Glutamatergic neuron (in vitro differentiated cells): ENCODE data around the gene RAD21L1. TPM values are rescaled to one million over a fixed set of nuclear protein-coding genes. Genes with fewer than 3 reads are reported as not detected.

Experiments used
- DNase-seq: peaks from one replicate; pipeline ENCODE4 v3.0.0; 2022
- H3K27ac Mint-ChIP-seq: one replicate; pipeline ENCODE4 v1.8.0; 2020; ENCODE audit warnings: mild to moderate bottlenecking, mixed read lengths, inconsistent platforms; ENCODE audit not compliant: unreplicated experiment
- H3K27me3 Mint-ChIP-seq: one replicate; pipeline ENCODE4 v1.8.0; 2020; ENCODE audit warnings: mild to moderate bottlenecking, moderate library complexity, mixed read lengths, inconsistent platforms; ENCODE audit not compliant: unreplicated experiment
- H3K36me3 Mint-ChIP-seq: one replicate; pipeline ENCODE4 v1.8.0; 2020; ENCODE audit warnings: mild to moderate bottlenecking, mixed read lengths, inconsistent platforms; ENCODE audit not compliant: unreplicated experiment
- H3K4me1 Mint-ChIP-seq: one replicate; pipeline ENCODE4 v1.8.0; 2020; ENCODE audit warnings: mild to moderate bottlenecking, low read depth, mixed read lengths, inconsistent platforms; ENCODE audit not compliant: unreplicated experiment
- H3K4me3 Mint-ChIP-seq: one replicate; pipeline ENCODE4 v1.8.0; 2020; ENCODE audit warnings: mild to moderate bottlenecking, mixed read lengths, inconsistent platforms; ENCODE audit not compliant: unreplicated experiment
- H3K9me3 Mint-ChIP-seq: one replicate; pipeline ENCODE4 v1.8.0; 2020; ENCODE audit warnings: mild to moderate bottlenecking, moderate library complexity, mixed read lengths, inconsistent platforms; ENCODE audit not compliant: unreplicated experiment
- CTCF ChIP-seq: fragments of 200-600 bp; sonication (generic); IDR thresholded peaks from one replicate; pipeline ENCODE4 v1.5.0; 2021; ENCODE audit not compliant: partially characterized antibody, unreplicated experiment
- total RNA-seq: library from RNA; stranded (reverse); fragmentation: NEBNext Ultra II Directional; extraction: Animal tissue kit (Norgen Biotek cat#: 25700); gene quantifications from one replicate; pipeline ENCODE4 v1.2.1, GENCODE V29; 2021; ENCODE audit not compliant: unreplicated experiment

The RAD21L1 gene
- total RNA-seq, 1 donor from 2014 or later, result not detected

DNA sequence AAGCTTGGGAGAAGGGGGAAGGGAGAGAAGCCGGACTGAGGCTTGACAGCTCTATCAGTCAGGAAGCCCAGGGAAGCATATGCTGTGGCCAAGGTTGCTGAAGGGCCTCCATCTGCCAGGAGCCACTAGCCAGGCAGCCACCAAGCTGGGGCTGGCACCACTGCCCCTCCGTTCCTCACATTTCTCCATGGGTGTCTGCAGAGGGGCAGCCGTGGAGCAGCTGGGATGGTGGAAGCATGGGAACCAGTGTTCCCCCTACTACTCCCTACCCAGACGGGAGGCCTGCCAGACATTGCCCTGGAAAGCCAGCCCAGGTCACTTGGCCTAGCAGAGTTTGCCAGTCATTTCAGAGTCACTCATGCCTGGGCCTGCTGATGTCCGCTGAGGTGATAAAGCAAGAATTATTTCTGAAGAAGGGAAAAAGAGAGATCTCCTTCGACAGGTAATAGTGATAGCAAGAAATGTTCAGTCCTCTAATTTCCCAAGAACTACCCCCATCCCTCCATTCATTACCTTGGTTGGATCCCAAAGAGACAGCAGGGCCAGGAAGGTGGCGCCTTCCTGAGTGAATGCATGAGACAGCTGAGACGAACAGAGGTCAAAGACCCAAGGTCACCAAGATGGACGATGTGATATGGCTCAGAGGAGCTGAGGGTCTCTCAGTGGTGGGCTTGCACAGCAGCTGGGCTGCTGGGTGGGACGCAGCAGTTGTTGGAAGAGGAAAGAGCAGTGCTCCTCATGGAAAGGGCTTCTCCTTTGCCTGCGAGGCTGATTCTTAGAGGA is 62.1 kb downstream of the RAD21L1 start:
- peaks cover 3% of the 10 kb centered on the region for H3K9me3 Mint-ChIP-seq
- no peak overlapping the region for H3K27ac Mint-ChIP-seq
- peaks cover 2% of the 10 kb centered on the region for H3K27me3 Mint-ChIP-seq

GRCh38 chr20:1291191-1291741 is 65.4 kb downstream of the RAD21L1 start:
- H3K4me1 Mint-ChIP-seq, result peaks cover 13% of the 10 kb centered on the region
- no peak overlapping the region for H3K4me3 Mint-ChIP-seq
- H3K9me3 Mint-ChIP-seq, result peaks cover 3% of the 10 kb centered on the region
- peaks cover 5% of the 10 kb centered on the region for H3K36me3 Mint-ChIP-seq
- no peak for DNase-seq
- H3K27me3 Mint-ChIP-seq, result peaks cover 4% of the 10 kb centered on the region
- TF ChIP-seq CTCF, result no peak
- no peak overlapping the region for H3K27ac Mint-ChIP-seq

More for the DNA sequence above, 62.1 kb downstream of the RAD21L1 start:
- H3K36me3 Mint-ChIP-seq, result peaks cover 5% of the 10 kb centered on the region
- no peak overlapping the region for H3K4me3 Mint-ChIP-seq
- no peak for TF ChIP-seq CTCF
- H3K4me1 Mint-ChIP-seq, result peaks cover 19% of the 10 kb centered on the region
- DNase-seq, result no peak

DNA sequence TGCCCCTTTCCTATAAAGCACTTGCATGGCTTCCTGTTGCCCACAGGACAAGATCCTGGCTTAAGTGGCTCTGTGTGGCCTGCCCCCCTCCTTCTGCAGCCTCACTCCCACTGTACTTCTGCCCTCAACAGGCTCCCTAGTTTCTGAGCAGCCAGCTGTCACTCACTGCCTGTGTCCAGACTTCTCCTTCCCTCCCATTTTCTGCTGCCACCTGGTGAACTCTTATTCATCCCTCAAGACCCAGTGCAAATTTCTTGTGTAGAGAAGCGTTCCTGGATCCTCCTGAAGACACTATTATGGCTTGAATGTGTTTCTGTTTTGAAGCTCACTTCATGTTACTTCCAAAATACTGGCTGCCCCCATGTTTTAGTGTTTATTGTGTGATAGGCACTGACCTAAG is 66.8 kb downstream of the RAD21L1 start:
- TF ChIP-seq CTCF, result no peak
- Mint-ChIP-seq H3K4me1 (peaks cover 7% of the 10 kb centered on the region), H3K9me3 (peaks cover 3% of the 10 kb centered on the region), H3K36me3 (peaks cover 5% of the 10 kb centered on the region), H3K27me3 (peaks cover 8% of the 10 kb centered on the region), H3K27ac (no peak overlapping the region), H3K4me3 (no peak overlapping the region)
- no peak for DNase-seq

DNA sequence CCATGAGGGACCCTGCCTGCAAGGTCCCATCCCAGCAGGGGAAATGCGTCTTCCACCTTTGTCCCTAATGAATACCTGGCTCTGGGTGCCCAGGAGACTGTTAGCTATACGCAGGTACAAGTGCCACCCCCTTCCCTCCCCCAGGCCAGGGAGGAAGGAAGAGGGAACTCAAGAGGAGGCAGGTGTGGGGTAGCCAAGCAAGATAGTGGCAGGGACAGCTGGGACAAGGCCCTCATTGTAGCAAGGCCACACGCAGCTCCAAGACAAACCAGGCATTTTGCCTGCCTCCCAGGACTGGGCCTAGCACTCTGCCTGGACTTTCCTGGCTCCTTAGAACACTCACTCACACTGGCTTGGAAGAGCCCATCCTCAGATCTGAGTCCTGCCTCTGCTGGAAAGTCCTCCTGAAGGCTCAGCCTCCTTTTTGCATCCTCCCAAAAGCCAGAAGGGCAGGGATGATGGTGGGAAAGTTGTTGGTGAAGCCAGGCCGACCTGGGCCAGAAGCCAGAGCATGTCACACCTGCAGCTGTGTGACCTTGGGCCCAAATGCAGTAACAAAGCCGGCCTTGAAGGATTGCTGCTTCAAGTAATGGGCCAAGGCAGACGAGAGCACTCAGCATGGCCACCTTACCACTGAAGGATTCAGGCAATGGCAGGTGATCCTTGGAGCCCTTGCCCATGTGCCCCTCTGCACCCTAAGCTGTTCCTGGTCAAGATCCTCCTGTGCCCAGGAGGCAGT is 68.0 kb downstream of the RAD21L1 start:
- peaks cover 7% of the 10 kb centered on the region for H3K4me1 Mint-ChIP-seq
- peaks cover 5% of the 10 kb centered on the region for H3K27me3 Mint-ChIP-seq
- no peak for DNase-seq
- H3K9me3 Mint-ChIP-seq, result peaks cover 3% of the 10 kb centered on the region
- no peak overlapping the region for H3K4me3 Mint-ChIP-seq
- no peak overlapping the region for H3K27ac Mint-ChIP-seq
- no peak for TF ChIP-seq CTCF
- peaks cover 5% of the 10 kb centered on the region for H3K36me3 Mint-ChIP-seq
